Natural killer cell (primary cell): ENCODE results near the gene RBPJL. TPM values are rescaled to one million over a fixed set of nuclear protein-coding genes. Genes with fewer than 3 reads are reported as not detected.

Source experiments
- ATAC-seq, 3 donors: fragments of 150-1000 bp in 2 of 3; fragments of 200-7000 bp in 1 of 3; cut with Tn5 transposase; 1 replicate in 1 of 3; 2 replicates in 2 of 3; pipeline ENCODE4 v1.10.0; 2021; ENCODE audit warnings: mild to moderate bottlenecking in 2 of 3, moderate library complexity in 2 of 3
- DNase-seq, 2 donors: peaks; one replicate each; pipeline versions ENCODE4 v3.0.0 to v3.0.0-alpha.2; 2013 to 2021; ENCODE audit warnings: mixed read lengths in 1 of 2
- H3K27ac ChIP-seq: one replicate; pipeline ENCODE4 v1.5.1; 2013; ENCODE audit warnings: mild to moderate bottlenecking, low read length
- H3K27me3 ChIP-seq: one replicate; pipeline ENCODE4 v1.6.1; 2013; ENCODE audit warnings: low read length; ENCODE audit not compliant: control insufficient read depth, insufficient read depth
- H3K36me3 ChIP-seq: one replicate; pipeline ENCODE4 v1.6.1; 2013; ENCODE audit warnings: low read length; ENCODE audit not compliant: control insufficient read depth, insufficient read depth
- H3K4me1 ChIP-seq: one replicate; pipeline ENCODE4 v1.6.1; 2013; ENCODE audit warnings: low read length; ENCODE audit not compliant: control insufficient read depth, insufficient read depth
- H3K4me3 ChIP-seq: one replicate; pipeline ENCODE4 v1.5.1; 2013; ENCODE audit warnings: low read length
- H3K9me3 ChIP-seq: one replicate; pipeline ENCODE4 v1.6.1; 2013; ENCODE audit warnings: low read length; ENCODE audit not compliant: control insufficient read depth, insufficient read depth
- H3K27ac Mint-ChIP-seq, 2 donors: one replicate each; pipeline ENCODE4 v1.8.0; 2022; ENCODE audit warnings: mild to moderate bottlenecking in 2 of 2, mixed read lengths in 2 of 2, moderate library complexity in 1 of 2
- H3K27me3 Mint-ChIP-seq, 2 donors: one replicate each; pipeline ENCODE4 v1.8.0; 2022; ENCODE audit warnings: low read depth in 2 of 2, mixed read lengths in 2 of 2
- H3K36me3 Mint-ChIP-seq: one replicate; pipeline ENCODE4 v1.8.0; 2022; ENCODE audit warnings: mixed read lengths
- H3K4me1 Mint-ChIP-seq, 2 donors: one replicate each; pipeline ENCODE4 v1.8.0; 2022; ENCODE audit warnings: mixed read lengths in 2 of 2
- H3K4me3 Mint-ChIP-seq: one replicate; pipeline ENCODE4 v1.8.0; 2022; ENCODE audit warnings: mild to moderate bottlenecking, moderate library complexity, mixed read lengths
- H3K9me3 Mint-ChIP-seq, 2 donors: one replicate each; pipeline ENCODE4 v1.8.0; 2022; ENCODE audit warnings: mixed read lengths in 2 of 2
- CTCF ChIP-seq: fragments of 200-600 bp; IDR thresholded peaks from one replicate; pipeline ENCODE4 v1.8.0; 2022; ENCODE audit warnings: antibody characterized with exemption
- WGBS: methylation state at CpG from one replicate; pipeline ENCODE4 v1.1.7; 2013; ENCODE audit warnings: missing lambda C conversion rate; ENCODE audit not compliant: insufficient coverage; 5-methylcytosine and 5-hydroxymethylcytosine counted together
- intact Hi-C: fragments of 100-400 bp; cut with micrococcal nuclease; formaldehyde crosslinking; loops from one replicate; pipeline ENCODE4 v1.14.2; 2022
- total RNA-seq, 4 donors: library from RNA; stranded (reverse); fragments of 120-200 nt in 1 of 4; gene quantifications; one replicate each; pipeline versions ENCODE4 v1.2.3 to v1.2.4, GENCODE V29; 2013 to 2022

RBPJL gene
- total RNA-seq, 3 donors from 2014 or later (not counting 1 experiment from before 2014, with no cell fraction given): not detected

- no peak overlapping the region for H3K4me3 Mint-ChIP-seq
- no peak overlapping the region for H3K27ac Mint-ChIP-seq
- no peak overlapping the region for H3K4me3 ChIP-seq
- H3K4me1 ChIP-seq: peaks cover 5% of the 10 kb centered on the region
- no peaks in the 10 kb centered on the region for H3K9me3 ChIP-seq
- no peak overlapping the region for H3K27ac ChIP-seq
- no peak for ATAC-seq
- no peak for DNase-seq
- H3K36me3 ChIP-seq: no peaks in the 10 kb centered on the region
- WGBS: 84% methylated on average over 3 of the region's 3 CpGs
- H3K27me3 Mint-ChIP-seq: no peaks in the 10 kb centered on the region
- TF ChIP-seq CTCF: no peak
- H3K9me3 Mint-ChIP-seq: no peaks in the 10 kb centered on the region
- H3K27me3 ChIP-seq: no peaks in the 10 kb centered on the region
- H3K36me3 Mint-ChIP-seq: no peaks in the 10 kb centered on the region
- H3K4me1 Mint-ChIP-seq: no peaks in the 10 kb centered on the region
- intact Hi-C loops: no loop called here
Measured at GRCh38 chr20:45341579-45341938, 34.9 kb downstream of the RBPJL start.

GRCh38 chr20:45341939-45342854 is 35.6 kb downstream of the RBPJL start:
- WGBS: 78% methylated on average over 16 of the region's 16 CpGs
- H3K36me3 ChIP-seq: no peaks in the 10 kb centered on the region
- ATAC-seq (no peak), DNase-seq (no peak)
- Mint-ChIP-seq H3K27ac (no peak overlapping the region), H3K36me3 (no peaks in the 10 kb centered on the region), H3K9me3 (no peaks in the 10 kb centered on the region), H3K27me3 (no peaks in the 10 kb centered on the region), H3K4me1 (no peaks in the 10 kb centered on the region), H3K4me3 (no peak overlapping the region)
- H3K27me3 ChIP-seq: no peaks in the 10 kb centered on the region
- H3K4me3 ChIP-seq: no peak overlapping the region
- no peaks in the 10 kb centered on the region for H3K9me3 ChIP-seq
- no peak overlapping the region for H3K27ac ChIP-seq
- no peak for TF ChIP-seq CTCF
- H3K4me1 ChIP-seq: peaks cover 7% of the 10 kb centered on the region
- intact Hi-C loops: no loop called here

GRCh38 chr20:45342855-45343531 is 36.4 kb downstream of the RBPJL start:
- no peaks in the 10 kb centered on the region for H3K9me3 ChIP-seq
- intact Hi-C loops: no loop called here
- H3K36me3 ChIP-seq: no peaks in the 10 kb centered on the region
- Mint-ChIP-seq H3K4me1 (peaks cover 0 to 8% of the 10 kb centered on the region in 2 donors), H3K4me3 (no peak overlapping the region), H3K27ac (no peak overlapping the region), H3K36me3 (no peaks in the 10 kb centered on the region), H3K27me3 (no peaks in the 10 kb centered on the region), H3K9me3 (no peaks in the 10 kb centered on the region)
- peaks cover 15% of the 10 kb centered on the region for H3K4me1 ChIP-seq
- ATAC-seq (no peak), DNase-seq (no peak)
- H3K27ac ChIP-seq: no peak overlapping the region
- H3K4me3 ChIP-seq: no peak overlapping the region
- H3K27me3 ChIP-seq: no peaks in the 10 kb centered on the region
- WGBS: 85% methylated on average over 6 of the region's 6 CpGs
- TF ChIP-seq CTCF: no peak
